GM12892 (cell line): ENCODE measurements around the gene JARID2.
"Not testable (repeated sequence)": the region's sequence is repeated elsewhere in the genome, so short reads cannot be mapped to it uniquely, and the experiment has no call there.

Experiments used
- DNase-seq: peaks from one replicate; pipeline ENCODE4 v3.0.0; 2011; ENCODE audit not compliant: insufficient read length
- FAIRE-seq: peaks from 2 replicates; lab custom pipeline; 2011; peaks lifted over from hg19 to GRCh38; lab: Jason Lieb, UNC
- POLR2A ChIP-seq: IDR thresholded peaks from 2 replicates; pipeline ENCODE4 v1.6.1; 2011; ENCODE audit warnings: low read depth, low read length, control low read depth
- POLR2AphosphoS5 ChIP-seq: IDR thresholded peaks from 2 replicates; pipeline ENCODE4 v1.6.1; 2011; ENCODE audit warnings: low read depth, low read length, control low read depth
- TAF1 ChIP-seq: IDR thresholded peaks from 2 replicates; pipeline ENCODE4 v1.6.1; 2011; ENCODE audit warnings: low read depth, mild to moderate bottlenecking, control low read depth, low read length, borderline replicate concordance

JARID2 gene

DNA sequence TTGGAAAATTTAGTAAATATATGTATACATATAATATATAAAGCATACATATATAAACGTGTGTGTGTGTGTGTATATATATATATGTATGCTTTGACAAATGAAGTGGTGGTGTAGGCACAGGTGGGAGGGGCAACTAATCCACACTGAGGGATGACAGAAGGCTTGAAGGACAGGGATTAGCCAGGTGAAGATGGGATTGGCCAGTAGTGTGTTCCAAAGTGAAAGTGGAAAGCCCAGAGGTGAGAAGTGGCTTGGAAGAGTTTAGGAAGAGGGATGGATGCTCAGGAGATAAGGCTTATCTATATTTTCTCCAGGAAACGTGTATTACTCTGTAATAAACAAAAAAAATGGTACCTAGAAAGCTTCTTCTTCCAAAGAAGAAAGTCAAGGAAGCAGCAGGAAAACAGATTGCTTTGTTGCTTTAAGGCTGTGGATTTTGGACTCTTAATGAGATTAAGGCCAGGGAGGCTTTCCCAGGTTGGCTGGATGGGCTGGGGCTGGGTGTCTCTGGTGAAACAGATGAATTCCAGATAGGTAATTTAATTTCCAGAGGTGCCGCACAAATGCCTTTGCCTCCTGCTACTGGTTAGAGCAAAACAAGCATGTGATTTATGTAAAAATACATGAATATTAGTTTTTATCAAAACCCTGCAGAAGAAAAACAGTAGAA lies 63.9 kb downstream of the JARID2 start:
- TF ChIP-seq TAF1 (no peak), POLR2AphosphoS5 (no peak), POLR2A (no peak)
- no peak for FAIRE-seq
- no peak for DNase-seq

GRCh38 chr6:15310680-15311079 lies 64.8 kb downstream of the JARID2 start:
- FAIRE-seq = no peak
- no peak for TF ChIP-seq POLR2A
- TF ChIP-seq POLR2AphosphoS5 = no peak
- TF ChIP-seq TAF1 = no peak

GRCh38 chr6:15312500-15312899 lies 66.6 kb downstream of the JARID2 start:
- peak; percentile 64 for FAIRE-seq

More at GRCh38 chr6:15310680-15311079, 64.8 kb downstream of the JARID2 start:
- no peak for DNase-seq

DNA sequence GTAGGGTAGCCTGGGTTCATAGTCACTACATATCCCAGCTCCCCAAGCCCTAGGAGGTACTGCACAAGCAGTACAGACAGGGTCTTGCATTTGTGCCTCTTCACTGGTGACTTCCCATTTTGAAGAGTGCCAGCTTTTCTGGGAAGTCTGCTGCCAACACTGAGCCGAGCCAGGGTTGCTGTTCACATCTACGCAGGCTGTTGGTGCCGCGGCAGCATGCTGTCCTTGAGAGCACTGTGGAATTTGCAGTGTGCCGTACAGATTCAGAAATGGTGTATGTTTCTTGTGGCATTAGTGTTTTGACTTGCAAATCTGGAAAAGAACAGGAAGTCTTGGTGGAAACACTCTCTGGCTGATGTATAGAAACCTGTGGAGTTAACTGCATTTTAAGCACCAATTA lies 67.5 kb downstream of the JARID2 start:
- peak; percentile 73 for FAIRE-seq
- TF ChIP-seq POLR2AphosphoS5 (0 out of 2 replicates have a peak, but pooled peaks have one; percentile 14), TAF1 (no peak), POLR2A (no peak)
- no peak for DNase-seq

More at GRCh38 chr6:15312500-15312899, 66.6 kb downstream of the JARID2 start:
- DNase-seq = no peak
- TF ChIP-seq POLR2AphosphoS5 (no peak), POLR2A (no peak), TAF1 (no peak)

GRCh38 chr6:15316754-15317153 lies 70.9 kb downstream of the JARID2 start:
- no peak for TF ChIP-seq POLR2A
- no peak for TF ChIP-seq POLR2AphosphoS5
- no peak for TF ChIP-seq TAF1
- FAIRE-seq (no peak), DNase-seq (no peak)

DNA sequence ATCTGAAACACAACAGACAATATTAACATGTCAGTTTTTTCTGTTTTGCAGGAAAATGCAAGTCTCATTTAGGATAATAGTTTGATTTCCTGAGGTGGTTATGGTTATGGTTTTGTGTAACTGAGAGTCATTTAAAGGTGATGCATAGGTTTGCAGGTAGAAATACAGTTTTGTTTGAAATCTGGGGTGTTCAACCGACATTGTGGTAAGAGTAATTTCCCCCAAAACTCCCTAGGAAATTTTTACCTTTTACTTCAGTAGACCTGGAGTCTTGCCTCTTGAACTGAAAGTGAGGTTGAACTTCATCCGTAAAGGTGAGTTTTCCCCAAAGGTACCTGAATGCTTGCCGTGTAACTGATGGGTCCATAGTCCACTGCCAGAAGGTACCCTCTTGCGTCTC lies 71.4 kb downstream of the JARID2 start:
- FAIRE-seq = peak; percentile 53
- TF ChIP-seq POLR2AphosphoS5 (no peak), TAF1 (no peak), POLR2A (no peak)

DNA sequence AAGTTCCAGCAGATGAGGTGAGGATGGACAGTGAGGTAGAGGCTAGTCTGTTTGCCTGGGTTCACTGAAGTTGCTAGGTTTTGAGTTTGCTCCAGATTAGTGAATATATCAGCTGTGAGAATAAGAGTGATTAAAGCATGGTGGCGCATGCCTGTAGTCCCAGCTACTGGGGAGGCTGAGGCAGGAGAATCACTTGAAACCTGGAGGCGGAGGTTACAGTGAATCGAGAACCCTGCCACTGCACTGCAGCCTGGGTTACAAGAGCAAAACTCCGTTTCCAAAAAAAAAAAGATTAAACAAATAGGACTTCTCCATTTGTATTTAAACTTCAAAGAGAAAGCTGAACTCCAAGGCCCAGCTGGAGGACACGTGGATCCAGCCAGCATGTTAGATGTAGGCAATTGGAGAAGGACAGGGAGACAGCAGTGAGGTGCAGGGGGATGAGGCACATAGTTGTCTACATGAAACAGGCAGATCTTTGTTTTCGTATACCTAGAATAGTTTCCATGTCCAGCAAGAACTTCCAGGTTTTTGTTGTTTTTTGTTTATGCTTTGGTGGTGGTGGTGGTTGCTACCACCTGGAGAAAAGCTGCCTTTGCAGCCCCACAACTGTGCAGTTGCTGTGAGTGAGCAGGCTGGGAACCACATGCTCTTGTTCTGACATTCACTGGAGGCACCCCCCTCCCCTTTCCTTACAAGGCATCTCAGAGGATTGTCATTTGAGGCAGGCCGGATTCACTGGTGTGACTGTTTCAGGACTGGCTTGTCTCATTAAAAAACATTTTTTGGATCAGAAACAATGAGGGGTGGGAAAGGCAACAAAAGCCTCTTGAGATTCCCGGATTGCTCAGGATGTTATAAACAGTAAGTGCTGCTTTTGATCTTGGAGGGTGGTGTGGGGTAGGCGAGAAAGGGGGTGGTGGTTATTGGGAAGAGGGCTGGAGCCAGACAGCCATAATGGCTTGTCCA lies 72.3 kb downstream of the JARID2 start:
- TF ChIP-seq POLR2AphosphoS5 (no peak), POLR2A (no peak), TAF1 (no peak)
- DNase-seq (no peak), FAIRE-seq (peak; percentile 66)

More for the DNA sequence above, 71.4 kb downstream of the JARID2 start:
- no peak for DNase-seq

GRCh38 chr6:15319677-15320076 lies 73.8 kb downstream of the JARID2 start:
- DNase-seq = no peak
- no peak for FAIRE-seq
- no peak for TF ChIP-seq POLR2AphosphoS5
- no peak for TF ChIP-seq TAF1
- TF ChIP-seq POLR2A = no peak

GRCh38 chr6:15320693-15321092 lies 74.8 kb downstream of the JARID2 start:
- FAIRE-seq (no peak), DNase-seq (no peak)
- TF ChIP-seq POLR2A (no peak), POLR2AphosphoS5 (no peak), TAF1 (no peak)

DNA sequence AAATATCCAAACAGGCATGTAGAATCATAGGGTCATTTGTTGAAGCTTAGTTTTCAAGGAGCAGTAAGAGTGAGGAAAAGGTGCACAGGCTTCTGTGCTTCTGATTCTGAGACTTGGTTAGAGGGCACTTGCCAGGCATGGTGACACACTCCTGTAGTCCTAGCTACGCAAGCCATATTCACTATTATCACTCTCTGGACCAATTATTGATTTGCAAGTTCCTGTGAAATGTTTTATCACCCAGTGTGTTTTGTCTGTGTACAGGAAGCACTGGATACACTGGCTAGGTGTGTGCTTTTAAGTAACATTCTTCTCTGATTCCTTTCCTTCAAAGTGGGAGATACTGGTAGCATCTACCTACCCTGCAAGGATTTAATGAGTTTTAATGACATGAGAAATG lies 76.3 kb downstream of the JARID2 start:
- DNase-seq = no peak
- TF ChIP-seq TAF1 = no peak
- TF ChIP-seq POLR2AphosphoS5 = no peak
- no peak for TF ChIP-seq POLR2A
- no peak for FAIRE-seq

GRCh38 chr6:15322781-15323536 lies 77.1 kb downstream of the JARID2 start:
- FAIRE-seq (peak; percentile 48), DNase-seq (no peak)
- no peak for TF ChIP-seq POLR2A
- TF ChIP-seq TAF1 = no peak
- no peak for TF ChIP-seq POLR2AphosphoS5

DNA sequence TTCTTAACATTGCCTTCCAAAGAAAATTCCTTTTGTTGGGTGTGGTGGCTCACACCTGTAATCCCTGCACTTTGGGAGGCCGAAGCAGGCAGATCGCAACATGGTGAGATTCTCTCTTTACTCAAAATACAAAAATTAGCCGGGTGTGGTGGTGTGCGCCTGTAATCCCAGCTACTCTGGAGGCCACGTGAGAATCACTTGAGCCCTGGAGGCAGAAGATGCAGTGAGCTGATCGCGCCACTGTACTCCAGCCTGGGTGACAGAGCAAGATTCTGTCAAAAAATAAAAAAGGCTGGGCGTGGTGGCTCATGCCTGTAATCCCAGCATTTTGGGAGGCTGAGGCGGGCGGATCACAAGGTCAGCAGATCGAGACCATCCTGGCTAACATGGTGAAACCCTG lies 77.7 kb downstream of the JARID2 start:
- FAIRE-seq, DNase-seq: not testable (repeated sequence)
